Left colon (tissue), 2 donors: ENCODE data around the gene ZBTB11. TPM values are rescaled to one million over a fixed set of nuclear protein-coding genes. Genes with fewer than 3 reads are reported as not detected.
"Not testable (repeated sequence)": the region's sequence is repeated elsewhere in the genome, so short reads cannot be mapped to it uniquely, and the experiment has no call there.

Experiments used
- ATAC-seq: fragments of 200-7000 bp; cut with Tn5 transposase; one replicate; pipeline ENCODE4 v1.9.1; 2020; ENCODE audit warnings: mild to moderate bottlenecking, moderate library complexity
- DNase-seq, 2 donors: peaks; one replicate each; pipeline ENCODE4 v3.0.0-alpha.2; 2020
- intact Hi-C, 2 donors: fragments of 100-400 bp; cut with DNase I in 1 of 2; cut with micrococcal nuclease in 1 of 2; formaldehyde crosslinking; loops; one replicate each; pipeline versions ENCODE4 v1.11.2 to v1.14.0; 2022; cut with DNase I, micrococcal nuclease
- long read RNA-seq: library from polyadenylated mRNA; unstranded; transcript quantifications from one replicate; pipeline ENCODE4 v2.0.0, GENCODE V29; 2021
- total RNA-seq, 2 donors: library from RNA; stranded (reverse); fragmentation: NEBNext Ultra II Directional; extraction: Animal tissue kit (Norgen Biotek cat#: 25700); gene quantifications; one replicate each; pipeline ENCODE4 v1.2.1, GENCODE V29; 2021
- donor health status: DM: no; HTN: no; CAD: no.
- donor health status: DM: yes; HTN: yes; CAD: no.

The ZBTB11 gene
- 10 to 100 TPM; 11.5 to 13.2 TPM for total RNA-seq
- long read RNA-seq, full-length matches to known transcripts = 2 of 4 reads
- long read RNA-seq, partial matches to known transcripts = 1 of 4 reads
- long read RNA-seq, other reads (novel, unspliced or antisense) = 1 of 4 reads

GRCh38 chr3:101676765-101677435 is at the start of gene ZBTB11:
Gene ZBTB11 (minus strand): TSS chr3:101677132. CDS start chr3:101676914, 218 bp downstream.
- intact Hi-C loops = loop anchor here in 1 of 2 donors (10.0 kb wide), 1 partner anchor 102 kb away; the partner anchor contains the start of gene PCNP

GRCh38 chr3:101725890-101726275 is 49.0 kb upstream of the ZBTB11 start:
- ATAC-seq (no peak), DNase-seq (no peak)
- intact Hi-C loops = no loop called here

More at GRCh38 chr3:101676765-101677435, at the start of gene ZBTB11:
- ATAC-seq (peak; percentile 86), DNase-seq (peak; percentile 100)

- DNase-seq = peak; percentile 46 to 66
- peak; percentile 30 for ATAC-seq
- intact Hi-C loops = no loop called here
Observed at GRCh38 chr3:101725194-101725889, 48.4 kb upstream of the ZBTB11 start.

- ATAC-seq = peak; percentile 99
- DNase-seq = peak; percentile 91 to 92
- intact Hi-C loops = no loop called here
Observed at GRCh38 chr3:101724329-101725193, 47.6 kb upstream of the ZBTB11 start, which contains the start of gene CEP97. Gene CEP97 (plus strand): TSS chr3:101724614. CDS start chr3:101724677, 63 bp downstream.

- ATAC-seq (no peak), DNase-seq (no peak)
- intact Hi-C loops = no loop called here
Observed at GRCh38 chr3:101722394-101723173, 45.7 kb upstream of the ZBTB11 start.

- ATAC-seq (no peak), DNase-seq (no peak)
- intact Hi-C loops = no loop called here
Observed at GRCh38 chr3:101720851-101721840, 44.2 kb upstream of the ZBTB11 start.

GRCh38 chr3:101719604-101720185 is 42.8 kb upstream of the ZBTB11 start:
- intact Hi-C loops = no loop called here
- ATAC-seq (no peak), DNase-seq (no peak)

- intact Hi-C loops = no loop called here
- DNase-seq (no peak), ATAC-seq (no peak)
Observed at GRCh38 chr3:101718455-101718854, 41.5 kb upstream of the ZBTB11 start.

GRCh38 chr3:101709126-101709525 is 32.2 kb upstream of the ZBTB11 start:
- DNase-seq (no peak), ATAC-seq (no peak)
- intact Hi-C loops = no loop called here

GRCh38 chr3:101704639-101705038 is 27.7 kb upstream of the ZBTB11 start:
- DNase-seq, ATAC-seq, intact Hi-C loops: not testable (repeated sequence)

GRCh38 chr3:101703169-101703568 is 26.2 kb upstream of the ZBTB11 start:
- intact Hi-C loops = no loop called here
- DNase-seq (no peak), ATAC-seq (no peak)

- ATAC-seq (no peak), DNase-seq (no peak)
- intact Hi-C loops = no loop called here
Observed at GRCh38 chr3:101702726-101703125, 25.8 kb upstream of the ZBTB11 start.

- DNase-seq = no peak
- intact Hi-C loops = no loop called here
- ATAC-seq = no peak
Observed at GRCh38 chr3:101701696-101702634, 25.0 kb upstream of the ZBTB11 start.

- ATAC-seq (no peak), DNase-seq (no peak)
Observed at GRCh38 chr3:101695779-101696372, 18.9 kb upstream of the ZBTB11 start.

GRCh38 chr3:101694836-101695235 is 17.9 kb upstream of the ZBTB11 start:
- intact Hi-C loops, ATAC-seq, DNase-seq: not testable (repeated sequence)

More at GRCh38 chr3:101695779-101696372, 18.9 kb upstream of the ZBTB11 start:
- intact Hi-C loops = no loop called here
